GM21737 (cell line): Measurements from ENCODE around the gene ATP6V1B1.

ENCODE experiments used
- ATAC-seq: cut with Tn5 transposase; IDR thresholded peaks from one replicate; pipeline ENCODE4 v1.9.1; 2021; ENCODE audit warnings: mild to moderate bottlenecking, moderate library complexity; ENCODE audit not compliant: unreplicated experiment

Gene ATP6V1B1

DNA sequence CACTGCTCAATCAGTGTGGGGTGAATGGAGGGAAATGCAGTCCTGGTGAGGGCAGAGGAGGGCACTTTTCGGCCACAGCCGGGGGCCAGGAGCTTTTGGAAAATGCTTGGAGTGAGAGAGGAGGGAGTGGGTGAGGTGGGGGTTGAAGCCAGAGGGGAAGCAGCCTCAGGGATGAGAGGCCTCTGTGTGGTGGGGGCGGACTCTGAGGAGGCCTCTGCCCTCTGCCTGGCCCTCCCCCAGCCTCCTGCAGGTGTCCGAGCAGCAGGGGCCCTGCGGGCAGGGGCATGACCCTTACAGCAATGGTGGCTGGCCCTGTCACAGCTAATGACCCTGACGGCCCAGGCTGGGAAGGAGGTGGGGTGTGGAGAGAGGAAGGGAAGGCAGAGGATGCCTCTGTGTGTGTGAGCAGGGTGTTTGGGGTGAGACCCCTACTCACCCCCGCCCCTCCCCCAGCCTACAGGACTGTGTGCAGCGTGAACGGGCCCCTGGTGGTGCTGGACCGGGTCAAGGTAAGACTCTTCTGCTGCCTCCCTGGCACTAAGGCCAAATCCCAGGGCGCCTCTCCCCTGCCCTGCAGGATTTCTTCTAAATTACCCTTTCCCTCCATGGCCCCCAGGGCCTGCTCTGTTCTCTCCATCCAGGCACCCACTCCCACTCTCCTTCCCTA lies 7.6 kb downstream of the ATP6V1B1 start:
- ATAC-seq, result no peak

DNA sequence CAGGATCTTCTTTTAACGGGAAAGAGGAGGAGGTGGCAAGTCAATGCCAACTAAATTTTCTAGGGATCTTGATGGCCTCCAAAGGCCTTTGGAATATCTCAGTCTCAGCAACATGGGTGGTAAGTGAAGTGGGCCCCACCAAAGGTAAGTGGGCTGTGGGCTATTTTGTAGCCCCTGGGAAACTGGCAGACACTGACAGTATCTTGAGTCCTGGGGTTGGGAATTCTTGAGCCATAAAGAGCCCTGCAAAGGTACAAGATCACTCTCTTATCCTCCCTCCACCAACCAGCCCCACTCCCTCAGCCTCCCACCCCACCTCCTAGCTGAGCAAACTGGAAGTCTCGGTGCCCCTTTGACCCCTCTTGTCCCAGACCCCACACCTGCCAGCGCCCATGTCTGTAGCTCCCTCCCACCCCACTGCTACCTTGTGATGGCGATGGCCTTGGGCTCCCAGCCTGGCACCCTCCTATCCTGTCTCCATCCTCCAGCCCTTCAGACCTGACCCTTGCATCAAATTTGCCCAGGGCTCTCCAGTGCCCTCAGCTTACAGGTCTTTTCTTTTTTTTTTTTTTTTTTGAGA lies 8.5 kb downstream of the ATP6V1B1 start:
- ATAC-seq, result no peak

DNA sequence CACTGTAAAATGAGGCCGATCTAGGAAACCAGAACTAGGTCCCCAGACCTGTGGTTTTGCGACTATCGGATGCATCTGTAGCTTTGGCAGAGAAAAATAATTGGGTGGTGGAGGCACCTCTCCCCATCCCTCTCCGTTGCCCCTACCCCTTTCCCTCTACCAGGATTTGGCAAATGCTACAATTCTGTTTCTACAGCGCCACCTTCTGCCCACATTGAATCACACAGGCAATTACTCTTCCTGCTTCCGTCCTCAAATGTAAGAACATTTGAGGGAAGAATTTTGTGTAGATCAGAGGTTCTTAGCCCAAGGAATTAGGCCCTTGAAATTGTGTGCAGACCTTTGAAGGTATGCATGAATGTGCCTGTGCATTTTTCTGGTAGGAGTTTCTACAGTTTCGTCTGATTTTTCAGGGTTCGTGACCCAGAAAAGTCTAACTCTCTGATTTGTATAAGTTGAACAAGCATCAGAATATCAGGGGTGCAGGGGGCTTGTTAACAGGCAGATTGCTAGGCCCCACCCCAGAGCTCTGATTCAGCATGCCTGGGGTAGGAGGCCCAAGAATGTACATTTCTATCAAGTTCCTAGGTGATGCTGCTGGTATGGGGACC lies 11.2 kb downstream of the ATP6V1B1 start:
- ATAC-seq, result no peak

DNA sequence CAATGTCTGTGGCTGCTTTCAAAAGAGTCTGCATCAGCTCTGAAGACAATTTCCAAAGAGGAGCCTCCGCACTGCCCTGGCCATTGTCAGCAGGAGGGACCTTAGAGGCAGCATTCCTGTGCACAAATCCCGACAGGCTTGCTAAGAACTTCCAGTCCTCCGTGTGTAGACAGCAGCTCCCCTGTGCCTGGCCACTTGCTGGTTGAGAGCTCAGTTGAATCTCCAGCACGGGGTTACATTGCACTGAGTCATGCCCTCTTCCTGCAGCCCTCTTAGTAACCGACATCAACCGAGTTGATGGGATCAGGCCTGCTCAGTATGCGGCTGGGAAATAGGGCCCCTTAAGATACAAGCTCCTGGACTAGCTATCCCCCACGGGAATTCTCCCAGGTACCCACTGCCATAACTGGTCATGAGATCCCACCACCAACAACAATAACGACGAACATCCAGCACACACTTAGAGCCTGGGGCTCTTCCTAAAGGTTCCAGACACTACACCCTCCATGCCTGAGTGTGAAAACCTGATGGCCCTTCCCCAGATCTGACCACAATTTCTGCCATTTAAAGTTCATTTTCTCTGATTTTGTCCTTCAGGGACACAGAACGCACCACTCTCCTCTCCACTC lies 12.0 kb downstream of the ATP6V1B1 start:
- no peak for ATAC-seq

DNA sequence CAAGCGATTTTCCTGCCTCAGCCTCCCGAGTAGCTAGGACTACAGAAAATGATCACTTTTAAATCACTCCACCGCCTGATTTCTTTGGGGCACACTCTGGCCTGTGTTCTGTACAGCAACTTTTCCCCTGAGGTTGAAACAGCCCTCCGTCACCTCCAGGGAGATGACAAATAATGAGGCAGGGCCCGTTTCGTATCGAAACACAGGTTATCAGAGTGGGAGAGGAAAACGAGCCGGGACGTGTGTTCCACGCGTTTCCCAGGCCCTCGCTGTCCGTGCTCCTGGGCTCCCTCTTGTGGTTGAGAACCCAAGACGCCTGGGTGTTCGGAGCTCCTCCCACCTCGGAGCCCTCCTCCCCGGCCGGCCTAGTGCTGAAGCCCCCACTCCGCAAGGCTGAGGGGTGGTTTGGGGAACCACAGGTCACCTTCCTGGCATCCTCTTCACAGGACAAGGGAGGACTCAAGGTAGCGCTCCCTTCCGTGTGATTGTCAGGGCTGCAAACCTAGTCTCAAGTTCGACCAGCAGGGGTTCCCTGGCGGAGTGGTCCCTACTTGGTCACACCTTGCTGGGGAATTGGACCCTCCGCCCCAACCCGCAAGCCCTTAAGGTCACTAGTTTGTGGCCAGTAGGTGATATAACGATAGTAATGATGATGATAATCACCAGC lies 12.8 kb downstream of the ATP6V1B1 start:
- ATAC-seq, result peak; percentile 67

DNA sequence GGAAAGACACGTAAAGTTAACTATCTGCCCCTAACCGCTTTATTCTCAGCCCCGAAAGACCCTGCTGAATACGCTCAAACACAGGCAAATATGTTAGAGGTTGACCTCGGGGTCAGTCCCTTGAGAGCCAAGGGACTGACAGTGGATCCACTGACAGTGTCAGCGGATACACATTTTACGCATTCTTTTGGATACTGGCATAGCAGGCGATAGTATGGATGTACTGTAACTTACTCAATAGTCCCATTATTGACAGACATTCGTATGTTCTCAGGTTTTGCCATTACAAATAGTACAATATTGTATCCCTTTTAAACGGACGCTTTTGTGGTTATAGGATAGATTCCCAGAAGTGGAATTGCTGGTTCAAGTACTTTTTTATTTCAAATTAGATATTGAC lies 13.4 kb downstream of the ATP6V1B1 start:
- ATAC-seq, result no peak

DNA sequence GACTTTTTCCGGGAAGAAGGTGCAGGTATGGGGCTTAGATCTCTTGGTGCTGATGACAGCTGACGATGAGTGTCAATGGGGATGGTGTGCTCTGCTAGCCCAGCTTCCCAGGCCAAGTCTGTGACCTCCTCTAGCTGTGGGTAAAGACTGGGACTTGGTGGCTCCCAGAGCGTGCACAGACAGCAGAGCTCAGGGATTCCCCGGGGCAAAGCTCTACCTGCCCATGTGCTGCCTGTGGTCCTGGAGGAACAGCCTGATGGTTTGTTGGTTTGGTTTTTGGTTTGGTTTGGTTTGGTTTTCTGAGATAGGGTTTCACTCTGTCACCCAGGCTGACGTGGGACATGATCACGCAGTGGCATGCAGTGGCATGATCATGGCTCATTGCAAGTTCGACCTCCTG lies 19.2 kb downstream of the ATP6V1B1 start:
- ATAC-seq, result no peak

DNA sequence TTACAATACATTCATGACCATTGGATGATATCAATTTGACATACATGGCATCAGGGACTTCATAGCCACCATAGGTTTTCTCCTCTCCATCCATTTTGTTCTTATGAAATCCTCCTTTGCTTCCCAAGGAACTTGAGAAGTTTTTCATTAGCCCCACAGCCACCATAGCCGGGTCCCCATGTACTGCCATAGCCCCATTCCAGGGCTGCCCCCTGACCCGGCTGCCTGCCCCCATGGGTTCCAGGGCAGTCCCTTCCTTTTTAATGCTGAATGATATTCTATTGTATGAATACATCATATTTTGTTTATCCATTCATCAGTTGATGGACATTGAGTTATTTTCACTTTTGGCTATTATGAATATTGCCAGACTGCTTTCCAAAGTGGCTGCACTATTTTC lies 20.4 kb downstream of the ATP6V1B1 start:
- no peak for ATAC-seq

DNA sequence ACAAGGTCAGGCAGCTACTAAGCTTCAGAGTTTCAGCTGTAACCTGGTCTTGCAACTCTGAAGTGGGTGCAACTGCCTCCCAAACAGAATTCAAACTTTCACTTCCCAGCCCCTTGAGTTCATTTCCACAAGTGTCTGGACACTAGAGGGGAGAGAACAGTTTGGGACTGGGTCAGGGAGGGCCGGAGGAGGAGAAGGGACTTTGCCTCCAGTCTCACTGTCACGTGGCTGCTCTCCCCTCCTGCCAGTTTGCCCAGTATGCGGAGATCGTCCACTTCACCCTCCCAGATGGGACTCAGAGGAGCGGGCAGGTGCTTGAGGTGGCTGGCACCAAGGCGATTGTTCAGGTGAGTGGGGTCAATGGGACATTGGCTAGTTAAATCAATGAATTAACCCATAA lies 22.1 kb downstream of the ATP6V1B1 start:
- ATAC-seq, result no peak

DNA sequence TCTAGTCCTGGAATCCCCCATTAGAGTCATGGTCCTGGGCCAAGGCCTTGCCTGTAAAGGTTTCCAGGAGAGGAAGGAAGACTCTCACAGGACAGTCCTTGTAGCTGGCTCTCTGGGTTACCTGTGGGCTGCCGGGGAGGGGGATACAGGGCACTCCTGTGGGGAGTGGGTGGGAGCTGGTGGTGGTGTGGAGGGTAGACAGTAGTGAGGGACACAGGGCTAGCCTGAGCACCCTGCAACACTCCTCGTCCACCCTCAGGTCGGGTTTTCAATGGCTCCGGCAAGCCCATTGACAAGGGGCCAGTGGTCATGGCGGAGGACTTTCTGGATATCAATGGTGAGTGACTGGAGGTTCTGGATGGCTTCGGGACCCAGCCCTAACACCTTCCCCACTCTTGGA lies 23.1 kb downstream of the ATP6V1B1 start:
- no peak for ATAC-seq

DNA sequence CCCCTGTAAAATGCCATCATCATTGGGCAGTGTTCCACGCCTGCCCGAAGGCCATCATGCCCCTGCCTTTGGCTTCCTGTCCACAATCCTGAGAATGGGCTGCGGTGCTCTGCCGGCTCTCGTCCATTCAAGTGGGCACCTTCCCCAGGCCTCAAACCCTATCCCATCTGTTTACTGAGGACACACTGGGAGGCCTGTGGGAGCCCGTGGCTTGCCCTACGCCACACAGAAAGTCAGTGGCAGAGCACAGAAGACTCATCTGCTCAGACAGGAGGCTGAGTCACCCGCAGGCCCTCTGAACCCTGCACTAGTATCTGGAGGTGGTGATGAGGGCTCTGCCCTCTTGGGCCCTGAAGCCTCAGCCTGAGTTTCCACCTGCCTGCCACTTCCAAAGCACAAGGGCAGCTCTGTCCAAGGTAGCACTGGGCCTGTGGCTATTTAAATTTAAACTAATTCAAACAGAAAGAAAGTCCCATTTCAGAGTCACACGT lies 23.6 kb downstream of the ATP6V1B1 start:
- no peak for ATAC-seq

DNA sequence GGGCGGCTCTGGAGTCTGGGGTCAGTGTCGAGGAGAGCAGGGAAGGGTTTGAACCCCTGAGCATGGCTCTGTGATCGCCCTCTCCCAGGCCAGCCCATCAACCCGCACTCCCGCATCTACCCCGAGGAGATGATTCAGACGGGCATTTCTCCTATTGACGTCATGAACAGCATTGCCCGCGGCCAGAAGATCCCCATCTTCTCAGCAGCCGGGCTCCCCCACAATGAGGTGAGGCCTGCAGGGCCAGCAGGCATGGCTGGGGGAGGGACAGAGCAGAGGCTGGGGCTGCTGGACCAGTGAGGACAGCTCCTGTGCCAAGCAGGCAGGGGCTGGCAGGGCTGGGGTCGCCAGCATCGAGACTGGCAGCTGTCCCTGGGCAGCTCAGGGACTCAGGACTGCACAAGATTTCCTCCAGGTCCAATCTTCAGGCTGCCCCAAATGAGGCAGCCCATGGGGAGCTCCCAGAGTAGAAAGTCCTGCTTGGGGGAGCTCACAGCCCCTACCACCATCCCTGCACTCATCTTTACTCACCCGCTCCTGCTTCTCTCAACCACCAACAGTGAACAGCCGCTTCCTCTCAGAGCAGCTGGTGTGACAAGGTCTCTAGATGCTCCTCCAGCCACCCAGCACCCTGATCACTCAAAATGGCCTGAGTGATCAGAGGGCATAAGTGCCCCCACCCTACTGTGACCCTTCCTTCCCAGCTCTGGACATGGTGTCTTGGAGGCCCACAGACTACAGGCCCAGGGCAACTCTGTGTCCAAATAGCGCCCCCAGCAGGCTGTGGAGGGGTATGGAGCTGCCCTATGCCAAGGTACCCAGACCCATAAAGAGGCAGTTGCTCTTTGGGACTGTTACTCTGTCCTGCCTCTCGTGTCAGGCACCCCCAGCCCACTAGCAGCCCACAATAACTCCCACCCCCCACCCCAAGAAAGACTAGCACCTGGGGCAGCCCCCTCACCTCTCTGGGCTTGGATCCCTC lies 24.4 kb downstream of the ATP6V1B1 start:
- no peak for ATAC-seq

DNA sequence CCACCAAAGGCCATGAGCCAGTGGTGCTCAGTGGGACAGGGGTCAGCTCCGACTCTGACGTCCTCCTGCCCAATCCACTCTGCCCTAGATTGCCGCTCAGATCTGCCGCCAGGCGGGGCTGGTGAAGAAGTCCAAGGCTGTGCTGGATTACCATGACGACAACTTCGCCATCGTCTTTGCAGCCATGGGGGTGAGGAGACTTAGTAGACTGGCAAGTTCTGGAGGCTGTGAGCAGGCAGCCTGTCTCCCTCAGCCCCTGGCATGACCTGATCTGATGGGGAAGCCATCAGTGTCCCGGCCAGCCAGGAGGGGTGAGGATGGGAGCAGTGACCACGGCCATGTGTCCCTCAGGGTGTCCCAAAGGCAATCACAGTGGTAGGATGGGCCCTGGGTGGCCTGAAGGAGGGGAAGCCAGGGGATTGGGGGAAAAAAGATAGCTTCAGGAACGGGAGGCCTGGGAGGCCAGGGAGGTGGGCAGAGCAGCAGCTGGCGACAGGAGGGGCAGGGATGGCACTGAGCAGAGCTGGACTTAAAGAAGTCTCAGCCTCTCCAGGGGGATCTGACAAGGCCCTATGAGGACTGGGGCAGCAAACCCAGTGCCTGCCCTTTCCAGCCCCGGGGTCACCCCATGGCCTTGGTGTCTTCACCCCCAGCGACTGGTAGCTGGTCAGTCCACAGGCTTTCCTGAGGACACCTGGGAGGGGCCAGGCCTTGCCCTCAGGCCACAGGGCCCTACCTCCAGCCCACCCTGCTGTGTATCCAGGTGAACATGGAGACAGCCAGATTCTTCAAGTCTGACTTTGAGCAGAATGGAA lies 25.3 kb downstream of the ATP6V1B1 start:
- no peak for ATAC-seq

DNA sequence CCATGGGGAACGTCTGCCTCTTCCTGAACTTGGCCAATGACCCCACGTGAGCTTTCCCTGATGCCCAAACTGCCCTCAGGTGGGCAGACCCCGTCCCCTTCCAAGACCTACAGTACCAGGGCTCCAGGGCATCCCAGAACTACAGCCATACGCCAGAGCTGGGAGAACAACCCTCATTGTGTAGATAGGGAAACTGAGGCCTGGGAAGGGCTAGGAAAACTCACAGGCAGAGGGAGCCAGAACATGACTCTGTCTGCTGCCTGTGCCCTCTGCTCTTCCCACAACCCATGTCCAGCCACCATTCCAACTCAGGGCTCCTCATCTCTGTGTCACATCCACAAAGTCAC lies 25.9 kb downstream of the ATP6V1B1 start:
- ATAC-seq, result no peak

DNA sequence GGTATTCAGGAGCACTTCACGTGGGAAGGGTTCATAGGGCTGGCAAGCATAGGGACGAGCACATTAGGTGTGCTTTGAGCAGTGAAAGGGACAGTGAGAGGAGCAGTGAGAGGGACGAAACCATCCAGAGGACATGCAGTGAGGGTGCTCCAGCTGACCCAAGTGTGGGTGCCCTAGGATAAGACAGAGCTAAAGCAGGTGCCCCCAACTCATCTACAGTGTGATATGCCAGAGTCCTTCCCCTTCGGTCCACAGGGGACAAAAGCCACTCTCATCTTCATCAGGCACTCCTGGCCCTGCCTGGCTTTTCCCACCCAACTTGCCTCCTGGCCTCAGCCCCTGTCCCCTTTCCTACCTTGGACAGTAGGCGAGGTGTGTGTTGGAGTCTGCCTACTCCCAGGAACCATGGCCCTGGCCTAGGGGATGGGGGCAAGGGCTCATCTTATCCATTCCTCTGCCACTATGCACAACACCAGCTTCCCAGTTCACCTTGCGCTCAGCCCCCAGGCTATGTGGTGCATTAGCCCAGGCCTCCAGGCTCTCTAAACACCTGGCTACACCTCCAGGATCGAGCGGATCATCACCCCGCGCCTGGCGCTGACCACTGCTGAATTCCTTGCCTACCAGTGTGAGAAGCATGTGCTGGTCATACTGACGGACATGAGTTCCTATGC lies 26.6 kb downstream of the ATP6V1B1 start:
- no peak for ATAC-seq

DNA sequence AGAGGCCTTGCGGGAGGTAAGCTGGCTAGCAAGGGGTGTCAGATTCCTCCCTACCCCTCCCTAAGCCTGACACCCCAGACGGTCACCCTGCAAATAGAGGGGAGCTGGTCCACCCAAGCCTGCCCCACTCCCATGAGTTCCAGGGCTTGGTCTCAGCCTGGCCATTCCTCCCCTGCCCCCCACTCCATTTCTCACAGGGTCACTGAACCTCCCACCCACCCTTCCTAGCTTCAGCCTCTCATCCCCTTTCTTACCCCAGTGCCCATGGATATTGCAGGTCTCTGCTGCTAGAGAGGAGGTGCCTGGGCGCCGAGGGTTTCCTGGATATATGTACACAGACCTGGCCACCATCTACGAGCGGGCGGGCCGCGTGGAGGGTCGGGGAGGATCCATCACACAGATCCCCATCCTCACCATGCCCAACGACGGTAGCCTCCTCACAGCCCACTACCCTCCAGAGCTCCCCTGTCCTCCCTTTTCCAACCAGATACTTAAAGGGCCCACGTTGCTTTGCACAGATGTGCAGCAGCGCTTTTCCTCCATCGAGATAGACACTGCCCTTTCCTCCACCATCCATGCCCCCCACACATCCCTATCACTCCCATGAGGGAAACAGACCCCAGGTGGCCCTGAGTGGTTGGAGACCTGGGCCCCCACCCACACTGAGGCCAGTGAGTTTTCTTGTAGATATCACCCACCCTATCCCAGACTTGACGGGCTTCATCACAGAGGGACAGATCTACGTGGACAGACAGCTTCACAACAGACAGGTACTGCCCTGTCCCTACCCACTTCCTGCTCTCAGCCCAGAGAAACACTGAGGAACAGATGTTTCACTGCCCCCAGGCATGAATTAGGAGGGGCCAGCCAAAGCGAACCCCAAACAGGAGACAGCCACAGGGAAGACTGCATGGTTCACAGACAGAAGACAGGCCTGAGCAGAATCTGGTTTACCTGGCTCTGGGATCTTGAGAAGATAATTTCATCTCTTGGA lies 27.5 kb downstream of the ATP6V1B1 start:
- ATAC-seq, result no peak

DNA sequence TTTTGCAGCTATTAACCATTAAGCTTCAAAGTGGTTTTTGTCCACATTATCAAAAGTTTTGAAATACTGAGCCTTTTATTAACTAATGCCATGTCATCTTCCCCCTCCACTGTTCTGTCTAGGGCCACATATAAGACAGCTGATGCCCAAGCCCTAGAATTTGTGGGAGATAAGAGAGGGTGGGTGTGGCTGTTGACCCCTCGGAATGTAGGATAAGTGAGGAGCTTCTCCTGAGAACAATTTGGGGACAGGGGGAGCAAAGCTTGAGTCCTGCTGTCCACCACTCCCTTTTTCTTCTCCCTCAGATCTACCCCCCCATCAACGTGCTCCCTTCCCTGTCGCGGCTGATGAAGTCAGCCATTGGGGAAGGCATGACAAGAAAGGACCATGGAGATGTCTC lies 28.4 kb downstream of the ATP6V1B1 start:
- ATAC-seq, result no peak
